Subcutaneous abdominal adipose tissue (tissue), 5 donors: ENCODE results near the gene MVK.

Experiments used
- H3K27ac ChIP-seq: one replicate; pipeline ENCODE4 v1.7.0; 2013; ENCODE audit warnings: low read depth, mild to moderate bottlenecking, inconsistent platforms, low read length, moderate library complexity
- H3K27me3 ChIP-seq, 5 donors: one replicate each; pipeline ENCODE4 v1.7.0; 2013; ENCODE audit warnings: low read length in 5 of 5, inconsistent platforms in 1 of 5; ENCODE audit not compliant: control insufficient read depth in 5 of 5, insufficient read depth in 4 of 5
- H3K36me3 ChIP-seq, 5 donors: one replicate each; pipeline ENCODE4 v1.7.0; 2013; ENCODE audit warnings: low read length in 5 of 5; ENCODE audit not compliant: control insufficient read depth in 5 of 5, insufficient read depth in 5 of 5
- H3K4me1 ChIP-seq, 5 donors: one replicate each; pipeline ENCODE4 v1.7.0; 2013; ENCODE audit warnings: low read length in 5 of 5, mild to moderate bottlenecking in 3 of 5, moderate library complexity in 1 of 5; ENCODE audit not compliant: control insufficient read depth in 5 of 5, insufficient read depth in 5 of 5
- H3K4me3 ChIP-seq, 5 donors: one replicate each; pipeline ENCODE4 v1.7.0; 2013; ENCODE audit warnings: low read length in 5 of 5, low read depth in 1 of 5
- H3K9ac ChIP-seq, 5 donors: one replicate each; pipeline ENCODE4 v1.7.0; 2013; ENCODE audit warnings: low read length in 5 of 5, mild to moderate bottlenecking in 4 of 5, moderate library complexity in 3 of 5
- H3K9me3 ChIP-seq, 5 donors: one replicate each; pipeline ENCODE4 v1.7.0; 2013; ENCODE audit warnings: low read length in 5 of 5; ENCODE audit not compliant: control insufficient read depth in 5 of 5
- donor health status: healthy.
- donor health status: healthy.
- donor health status: healthy.
- donor health status: healthy.
- donor health status: healthy.

The MVK gene

DNA sequence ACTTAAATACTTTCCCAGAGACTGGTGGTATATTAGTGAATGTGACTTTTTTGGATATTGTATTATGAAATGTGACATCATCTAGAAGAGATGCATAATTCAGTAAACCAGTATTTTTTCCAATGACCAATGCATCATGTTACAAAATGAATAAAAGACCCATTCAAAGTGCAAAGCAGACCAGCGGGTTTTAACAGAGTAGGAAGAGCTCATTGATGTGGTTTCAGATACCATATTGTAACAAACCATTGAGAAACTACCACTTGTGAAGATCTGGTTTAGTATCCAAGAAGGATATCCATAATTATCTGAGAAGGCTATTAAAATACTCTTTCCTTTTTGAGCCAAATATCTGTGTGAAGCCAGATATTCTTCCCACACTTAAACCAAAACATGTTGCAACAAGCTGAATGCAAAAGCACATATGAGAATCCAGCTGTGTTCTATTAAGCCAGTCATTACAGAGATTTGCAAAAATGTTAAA is 47.7 kb downstream of the MVK start:
- no peaks in the 10 kb centered on the region for H3K36me3 ChIP-seq
- H3K27me3 ChIP-seq: peaks cover 11 to 38% (median 29%) of the 10 kb centered on the region in 5 donors
- no peaks in the 10 kb centered on the region for H3K9me3 ChIP-seq
- no peak overlapping the region for H3K4me3 ChIP-seq
- H3K27ac ChIP-seq: no peak overlapping the region
- H3K9ac ChIP-seq: no peak overlapping the region
- peaks cover 0 to 4% (median 0%) of the 10 kb centered on the region in 5 donors for H3K4me1 ChIP-seq

DNA sequence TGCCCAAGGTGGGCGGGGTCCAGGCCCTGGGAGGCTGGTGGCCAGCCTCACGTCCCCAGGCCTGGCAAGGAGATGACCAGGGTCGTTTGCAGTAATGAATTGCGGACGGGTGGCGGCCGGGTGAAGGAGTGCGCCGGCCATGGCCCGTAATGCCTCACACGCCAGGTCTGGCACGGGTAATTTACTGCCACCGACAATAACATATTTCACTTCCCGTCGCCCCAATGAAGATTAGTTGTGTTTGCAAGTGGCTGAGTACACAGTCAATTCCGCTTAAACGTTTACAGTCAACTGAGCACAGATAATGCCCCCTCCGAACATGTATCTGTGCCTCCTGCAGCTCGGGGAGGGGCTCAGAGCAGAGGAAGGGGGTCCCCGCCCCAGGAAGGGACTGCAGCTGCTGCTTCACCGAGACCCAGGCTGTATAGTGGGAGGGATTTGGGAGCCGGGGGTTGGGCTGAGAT is 48.3 kb downstream of the MVK start:
- Histone ChIP-seq H3K4me3 (no peak overlapping the region), H3K36me3 (no peaks in the 10 kb centered on the region), H3K4me1 (peaks cover 0 to 4% (median 0%) of the 10 kb centered on the region in 5 donors), H3K9me3 (no peaks in the 10 kb centered on the region), H3K9ac (no peak overlapping the region), H3K27ac (no peak overlapping the region), H3K27me3 (peaks cover 11 to 37% (median 32%) of the 10 kb centered on the region in 5 donors)

DNA sequence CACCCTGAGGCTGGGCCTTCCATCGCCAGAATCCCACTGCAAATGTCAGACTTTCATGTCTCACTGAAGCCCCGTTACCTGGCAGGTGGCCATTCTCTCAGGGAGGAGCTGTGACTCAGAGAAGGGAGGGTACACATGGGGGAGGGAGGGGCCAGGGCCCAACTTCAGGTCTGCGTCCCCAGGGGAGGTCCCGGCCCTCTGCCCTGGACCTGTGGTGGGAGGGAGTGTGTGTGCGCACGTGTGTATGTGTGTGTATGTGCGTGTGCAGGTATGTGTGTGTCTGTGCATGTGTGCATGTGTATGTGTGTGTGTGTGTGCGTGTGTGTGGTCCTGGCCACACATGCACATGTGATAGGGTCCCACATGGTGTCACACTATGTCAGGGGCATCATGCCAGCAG is 50.9 kb downstream of the MVK start:
- no peaks in the 10 kb centered on the region for H3K36me3 ChIP-seq
- no peak overlapping the region for H3K4me3 ChIP-seq
- no peak overlapping the region for H3K9ac ChIP-seq
- H3K27ac ChIP-seq: no peak overlapping the region
- peaks cover 11 to 40% (median 39%) of the 10 kb centered on the region in 5 donors for H3K27me3 ChIP-seq
- peaks cover 0 to 4% (median 0%) of the 10 kb centered on the region in 5 donors for H3K4me1 ChIP-seq
- no peaks in the 10 kb centered on the region for H3K9me3 ChIP-seq

DNA sequence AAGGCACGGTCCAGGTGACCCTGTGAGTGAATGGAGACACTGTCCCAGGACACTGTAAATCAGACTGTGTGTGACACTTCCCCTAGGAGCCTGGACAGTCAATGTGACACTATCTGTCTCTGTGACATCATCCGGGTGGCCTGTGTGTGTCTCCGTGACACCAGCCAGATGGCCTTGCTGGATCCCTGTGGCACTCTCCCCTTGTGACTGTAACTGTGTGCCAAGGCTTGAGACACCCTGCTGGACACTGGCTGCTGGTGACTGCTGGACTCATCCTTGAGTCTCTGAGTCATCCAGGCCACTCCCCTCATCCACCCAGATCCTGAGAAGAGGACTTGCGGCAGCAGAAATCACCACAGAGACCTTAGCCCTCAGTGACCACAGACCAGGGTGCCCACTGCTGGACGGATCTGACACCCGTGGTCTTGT is 51.6 kb downstream of the MVK start:
- Histone ChIP-seq H3K9me3 (no peaks in the 10 kb centered on the region), H3K27ac (no peak overlapping the region), H3K4me3 (no peak overlapping the region), H3K27me3 (peaks cover 11 to 43% (median 39%) of the 10 kb centered on the region in 5 donors), H3K36me3 (no peaks in the 10 kb centered on the region), H3K4me1 (peaks cover 0 to 4% (median 0%) of the 10 kb centered on the region in 5 donors), H3K9ac (no peak overlapping the region)

DNA sequence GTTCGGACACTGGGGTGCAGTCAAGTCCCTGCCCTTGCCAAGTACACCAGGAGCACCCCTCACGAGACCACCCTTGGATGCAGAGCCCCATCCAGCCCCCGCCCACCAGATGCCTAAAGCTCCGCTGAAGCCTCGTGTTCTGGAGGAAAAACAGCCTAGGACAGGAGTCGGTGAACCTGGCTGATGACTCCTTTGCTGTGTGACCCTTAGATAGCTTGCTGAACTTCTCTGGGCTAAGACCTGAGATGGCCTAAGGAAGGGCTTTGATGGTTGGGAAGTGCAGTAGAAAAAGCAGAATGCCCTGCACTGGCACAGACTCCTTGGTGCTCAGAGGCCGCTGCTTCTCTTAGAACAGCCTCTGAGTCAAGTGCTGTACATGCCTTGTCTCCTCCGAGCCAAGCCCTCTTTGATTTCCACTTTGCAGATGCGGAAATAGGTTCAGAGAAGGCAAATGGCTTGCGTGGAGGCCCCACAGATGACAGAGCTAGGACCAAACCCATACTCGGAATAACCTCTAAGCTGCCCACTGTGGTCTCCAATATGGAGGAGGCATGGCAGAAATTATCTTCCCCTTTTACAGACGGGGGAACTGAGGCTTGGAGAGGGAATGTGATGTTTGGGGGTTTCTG is 52.3 kb downstream of the MVK start:
- Histone ChIP-seq H3K36me3 (no peaks in the 10 kb centered on the region), H3K27ac (no peak overlapping the region), H3K4me1 (peaks cover 0 to 4% (median 0%) of the 10 kb centered on the region in 5 donors), H3K27me3 (peaks cover 11 to 47% (median 44%) of the 10 kb centered on the region in 5 donors), H3K4me3 (no peak overlapping the region), H3K9me3 (no peaks in the 10 kb centered on the region), H3K9ac (no peak overlapping the region)

DNA sequence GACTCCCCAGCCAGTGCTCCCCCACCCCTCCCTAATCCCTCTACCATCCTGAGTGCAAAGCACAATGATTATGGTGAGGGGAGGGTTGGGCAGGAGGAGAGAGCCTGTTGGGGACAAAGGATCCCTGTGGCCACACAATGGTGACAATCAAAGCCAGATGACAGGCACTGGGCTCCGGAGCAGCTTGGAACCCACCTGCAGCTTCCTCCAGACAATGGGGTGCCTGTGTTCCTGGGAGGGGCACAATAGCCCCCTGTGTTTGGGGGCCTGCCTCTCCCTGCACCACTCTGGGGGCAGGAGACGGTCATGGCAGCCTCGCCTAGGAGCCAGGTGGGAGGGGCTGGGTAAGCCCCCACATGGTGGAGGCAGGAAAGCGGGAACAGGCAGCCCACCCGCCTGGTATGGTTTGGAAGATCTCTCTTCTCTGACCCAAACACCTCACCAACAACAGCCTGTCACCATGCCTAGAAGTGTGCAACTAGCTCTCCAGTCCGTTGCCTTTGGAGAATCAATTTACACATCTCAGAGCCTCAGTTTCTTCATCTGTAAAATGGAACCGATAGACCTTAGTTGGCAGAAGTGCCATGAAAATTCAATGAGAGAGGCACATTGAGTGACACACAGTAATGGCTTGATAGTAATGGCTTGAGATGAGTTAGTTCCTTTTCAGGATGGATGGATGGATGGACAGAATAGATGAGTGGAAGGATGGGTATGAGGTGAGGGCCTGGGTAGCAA is 53.0 kb downstream of the MVK start:
- Histone ChIP-seq H3K27ac (no peak overlapping the region), H3K9me3 (no peaks in the 10 kb centered on the region), H3K4me3 (no peak overlapping the region), H3K36me3 (no peaks in the 10 kb centered on the region), H3K4me1 (peaks cover 0 to 3% (median 0%) of the 10 kb centered on the region in 5 donors), H3K27me3 (peaks cover 17 to 54% (median 50%) of the 10 kb centered on the region in 5 donors), H3K9ac (no peak overlapping the region)

DNA sequence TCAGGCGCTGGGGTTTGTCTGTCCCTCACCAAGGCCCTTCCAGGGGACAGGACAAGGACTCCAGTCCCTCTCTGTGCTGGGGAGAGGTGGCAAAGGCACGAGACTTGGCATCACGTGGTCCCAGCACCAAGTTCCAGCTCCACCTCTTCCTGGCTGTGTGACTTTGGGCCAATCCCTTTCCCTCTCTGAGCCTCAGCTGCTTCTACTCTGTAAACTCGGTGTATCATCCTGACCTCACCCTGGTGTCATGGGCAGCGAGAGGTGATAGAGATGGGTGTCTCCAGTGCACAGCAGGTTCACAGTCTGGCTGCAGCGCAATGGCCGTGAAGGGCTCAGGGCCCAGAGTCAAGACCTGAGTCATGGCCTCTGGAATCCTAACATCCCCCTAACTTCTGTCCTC is 54.0 kb downstream of the MVK start:
- no peak overlapping the region for H3K9ac ChIP-seq
- no peaks in the 10 kb centered on the region for H3K9me3 ChIP-seq
- H3K36me3 ChIP-seq: no peaks in the 10 kb centered on the region
- H3K4me1 ChIP-seq: no peaks in the 10 kb centered on the region
- peaks cover 15 to 61% (median 51%) of the 10 kb centered on the region in 5 donors for H3K27me3 ChIP-seq
- no peak overlapping the region for H3K27ac ChIP-seq
- no peak overlapping the region for H3K4me3 ChIP-seq

DNA sequence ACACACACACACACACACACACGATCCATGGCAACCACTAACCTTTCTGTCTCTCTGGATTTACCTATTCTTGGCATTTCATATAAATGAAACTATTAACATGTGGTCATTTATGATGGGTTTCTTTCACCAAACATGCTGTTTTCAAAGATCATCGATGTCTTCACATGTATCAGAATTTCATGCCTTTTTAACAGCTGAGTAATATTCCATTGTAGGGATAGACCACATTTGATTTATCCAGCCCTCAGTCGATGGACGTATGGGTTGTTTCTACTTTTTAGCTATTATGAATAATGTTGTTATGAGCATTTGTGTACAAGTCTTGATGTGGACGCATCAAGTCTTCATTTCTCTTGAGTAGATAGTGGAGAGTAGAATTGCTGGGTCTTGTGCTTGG is 56.5 kb downstream of the MVK start:
- peaks cover 9 to 47% (median 42%) of the 10 kb centered on the region in 5 donors for H3K27me3 ChIP-seq

DNA sequence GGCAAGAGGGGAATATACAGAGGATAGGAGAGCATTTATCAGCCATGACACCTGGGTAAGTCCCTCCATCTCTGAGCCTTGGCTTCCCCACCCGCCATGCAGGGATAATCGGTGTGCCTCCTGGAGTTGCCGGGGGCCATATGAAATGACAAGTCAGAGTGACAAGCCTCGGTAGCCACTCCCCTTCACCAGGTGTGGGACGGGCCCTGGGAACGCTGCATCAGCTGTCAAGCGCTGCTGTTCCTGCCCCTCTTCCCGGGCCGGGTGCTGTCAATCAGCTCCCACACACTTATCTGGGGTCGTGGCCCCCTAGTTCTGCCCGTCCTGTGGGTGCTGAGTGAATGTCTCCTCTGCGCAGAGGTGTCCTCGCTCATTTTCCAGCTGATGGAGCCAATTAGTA is 57.2 kb downstream of the MVK start:
- H3K27me3 ChIP-seq: peaks cover 7 to 42% (median 39%) of the 10 kb centered on the region in 5 donors
- H3K36me3 ChIP-seq: no peaks in the 10 kb centered on the region
- H3K4me1 ChIP-seq: no peaks in the 10 kb centered on the region
- H3K9me3 ChIP-seq: peaks cover 0 to 3% (median 0%) of the 10 kb centered on the region in 5 donors
- H3K9ac ChIP-seq: no peak overlapping the region
- no peak overlapping the region for H3K27ac ChIP-seq
- H3K4me3 ChIP-seq: no peak overlapping the region

More for the DNA sequence above, 56.5 kb downstream of the MVK start:
- Histone ChIP-seq H3K9me3 (peaks cover 0 to 3% (median 0%) of the 10 kb centered on the region in 5 donors), H3K4me1 (no peaks in the 10 kb centered on the region), H3K27ac (no peak overlapping the region), H3K36me3 (no peaks in the 10 kb centered on the region), H3K4me3 (no peak overlapping the region), H3K9ac (no peak overlapping the region)

DNA sequence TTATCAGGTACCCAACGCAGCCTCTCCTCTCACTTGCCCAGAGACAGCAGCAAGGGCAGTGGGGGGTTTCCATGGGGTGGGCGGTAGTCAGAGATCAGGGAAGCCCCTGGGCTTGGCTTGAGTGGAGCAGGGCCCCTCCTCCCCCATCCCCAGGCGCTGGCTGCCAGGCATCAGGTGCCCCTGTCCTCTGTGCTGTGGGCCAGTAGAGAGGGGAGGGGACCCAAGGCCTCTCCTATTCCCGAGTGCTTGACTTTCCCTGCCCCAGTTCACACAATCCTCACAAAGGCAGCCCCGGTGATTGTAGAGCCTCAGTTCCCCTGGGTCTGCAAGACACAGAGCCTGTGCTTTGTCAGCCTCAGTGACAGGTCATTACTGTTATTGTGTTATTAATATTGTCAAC is 57.7 kb downstream of the MVK start:
- Histone ChIP-seq H3K4me3 (no peak overlapping the region), H3K27me3 (peaks cover 7 to 40% (median 37%) of the 10 kb centered on the region in 5 donors), H3K9ac (no peak overlapping the region), H3K4me1 (no peaks in the 10 kb centered on the region), H3K27ac (no peak overlapping the region), H3K36me3 (no peaks in the 10 kb centered on the region), H3K9me3 (peaks cover 0 to 3% (median 0%) of the 10 kb centered on the region in 5 donors)
